SK-N-SH treated with all-trans-retinoic acid at 6 μM for 48 hours (cell line): ENCODE results near the gene CYP2S1.

Experiments used
- ATAC-seq: fragments of 200-7000 bp; cut with Tn5 transposase; 3 replicates; pipeline ENCODE4 v1.9.1; 2020; ENCODE audit warnings: mild to moderate bottlenecking, moderate library complexity
- ARNTL ChIP-seq: fragments of 450-650 bp; formaldehyde crosslinking; IDR thresholded peaks from 2 replicates; pipeline ENCODE4 v1.5.0; 2020; ENCODE audit warnings: low read depth, mild to moderate bottlenecking, moderate library complexity, borderline replicate concordance
- BACH2 ChIP-seq: fragments of 250-450 bp; sonication (Bioruptor Pico); IDR thresholded peaks from 2 replicates; pipeline ENCODE4 v1.9.0; 2021; ENCODE audit warnings: mild to moderate bottlenecking, borderline replicate concordance
- CREB5 ChIP-seq: fragments of 250-450 bp; sonication (Bioruptor Pico); IDR thresholded peaks from 2 replicates; pipeline ENCODE4 v1.5.1; 2020; ENCODE audit warnings: low read depth, mild to moderate bottlenecking, moderate library complexity
- CSDC2 ChIP-seq: fragments of 250-450 bp; sonication (Bioruptor Pico); IDR thresholded peaks from 2 replicates; pipeline ENCODE4 v1.5.0; 2020; ENCODE audit warnings: mild to moderate bottlenecking, moderate library complexity
- ESRRG ChIP-seq: fragments of 250-450 bp; sonication (Bioruptor Pico); IDR thresholded peaks from 2 replicates; pipeline ENCODE4 v1.6.1; 2021; ENCODE audit warnings: mild to moderate bottlenecking
- GLIS3 ChIP-seq: fragments of 250-450 bp; sonication (Bioruptor Pico); IDR thresholded peaks from 2 replicates; pipeline ENCODE4 v1.5.0; 2020; ENCODE audit warnings: mild to moderate bottlenecking, moderate library complexity
- ISL1 ChIP-seq: fragments of 250-450 bp; sonication (Bioruptor Pico); IDR thresholded peaks from 2 replicates; pipeline ENCODE4 v2.1.2; 2022; ENCODE audit warnings: mild to moderate bottlenecking, moderate library complexity
- OSR1 ChIP-seq: fragments of 250-450 bp; sonication (Bioruptor Pico); IDR thresholded peaks from 2 replicates; pipeline ENCODE4 v1.8.0; 2022; ENCODE audit warnings: moderate library complexity, mild to moderate bottlenecking, inconsistent platforms
- PATZ1 ChIP-seq: fragments of 250-450 bp; sonication (Bioruptor Pico); IDR thresholded peaks from 2 replicates; pipeline ENCODE4 v1.8.0; 2020; ENCODE audit warnings: mild to moderate bottlenecking, moderate library complexity, borderline replicate concordance
- PPARA ChIP-seq: fragments of 250-450 bp; sonication (Bioruptor Pico); IDR thresholded peaks from 2 replicates; pipeline ENCODE4 v1.5.0; 2020; ENCODE audit warnings: mild to moderate bottlenecking, borderline replicate concordance
- RARB ChIP-seq: fragments of 250-450 bp; sonication (Bioruptor Pico); IDR thresholded peaks from 2 replicates; pipeline ENCODE4 v1.8.0; 2021; ENCODE audit warnings: mild to moderate bottlenecking, moderate library complexity
- SNAI2 ChIP-seq: fragments of 250-450 bp; sonication (Bioruptor Pico); IDR thresholded peaks from 2 replicates; pipeline ENCODE4 v1.5.0; 2020; ENCODE audit warnings: mild to moderate bottlenecking, moderate library complexity
- TCF4 ChIP-seq: fragments of 250-450 bp; sonication (Bioruptor Pico); IDR thresholded peaks from 2 replicates; pipeline ENCODE4 v1.8.0; 2021; ENCODE audit warnings: mild to moderate bottlenecking, moderate library complexity, borderline replicate concordance
- TOX ChIP-seq: fragments of 250-450 bp; sonication (Bioruptor Pico); IDR thresholded peaks from 2 replicates; pipeline ENCODE4 v1.8.0; 2021; ENCODE audit warnings: mild to moderate bottlenecking, moderate library complexity, borderline replicate concordance
- TSHZ2 ChIP-seq: fragments of 250-450 bp; sonication (Bioruptor Pico); IDR thresholded peaks from 2 replicates; pipeline ENCODE4 v1.5.0; 2020; ENCODE audit warnings: mild to moderate bottlenecking, moderate library complexity
- ZC3H10 ChIP-seq: fragments of 250-450 bp; sonication (Bioruptor Pico); IDR thresholded peaks from 2 replicates; pipeline ENCODE4 v1.5.1; 2021; ENCODE audit warnings: mild to moderate bottlenecking, moderate library complexity
- ZFP3 ChIP-seq: fragments of 250-450 bp; sonication (Bioruptor Pico); IDR thresholded peaks from 2 replicates; pipeline ENCODE4 v1.5.0; 2020; ENCODE audit warnings: mild to moderate bottlenecking, moderate library complexity
- ZFP30 ChIP-seq: fragments of 450-650 bp; formaldehyde crosslinking; IDR thresholded peaks from 2 replicates; pipeline ENCODE4 v1.5.0; 2022; ENCODE audit warnings: mild to moderate bottlenecking, moderate library complexity
- ZNF565 ChIP-seq: fragments of 450-650 bp; formaldehyde crosslinking; conservative IDR thresholded peaks from 2 replicates; pipeline ENCODE4 v1.5.0; 2020; ENCODE audit warnings: low read depth, mild to moderate bottlenecking, moderate library complexity
- ZNF70 ChIP-seq: fragments of 450-650 bp; formaldehyde crosslinking; IDR thresholded peaks from 2 replicates; pipeline ENCODE4 v1.5.0; 2020; ENCODE audit warnings: mild to moderate bottlenecking, moderate library complexity
- ZNF8 ChIP-seq: fragments of 450-650 bp; formaldehyde crosslinking; IDR thresholded peaks from 2 replicates; pipeline ENCODE4 v1.5.0; 2020; ENCODE audit warnings: mild to moderate bottlenecking, moderate library complexity
- TF ChIP-seq, protein P1 (sequence below): fragments of 250-450 bp; sonication (Bioruptor Pico); IDR thresholded peaks from 2 replicates; pipeline ENCODE4 v1.5.1; 2021; ENCODE audit warnings: mild to moderate bottlenecking, moderate library complexity
- TF ChIP-seq, protein P2 (sequence below): fragments of 250-450 bp; sonication (Bioruptor Pico); IDR thresholded peaks from 2 replicates; pipeline ENCODE4 v1.8.0; 2021; ENCODE audit warnings: low read depth, mild to moderate bottlenecking, moderate library complexity, borderline replicate concordance

The CYP2S1 gene

GRCh38 chr19:41205995-41206394 lies 13.0 kb downstream of the CYP2S1 start:
- peak; percentile 30 for ATAC-seq
- no peak for TF ChIP-seq ZNF8
- no peak for TF ChIP-seq TSHZ2 (CRISPR knock-in tag)
- no peak for TF ChIP-seq BACH2 (CRISPR knock-in tag)
- TF ChIP-seq ESRRG (CRISPR knock-in tag), result no peak
- TF ChIP-seq ZFP30 (CRISPR knock-in tag), result no peak
- no peak for TF ChIP-seq CREB5 (CRISPR knock-in tag)
- no peak for TF ChIP-seq PPARA (CRISPR knock-in tag)
- TF ChIP-seq, protein P1, sequence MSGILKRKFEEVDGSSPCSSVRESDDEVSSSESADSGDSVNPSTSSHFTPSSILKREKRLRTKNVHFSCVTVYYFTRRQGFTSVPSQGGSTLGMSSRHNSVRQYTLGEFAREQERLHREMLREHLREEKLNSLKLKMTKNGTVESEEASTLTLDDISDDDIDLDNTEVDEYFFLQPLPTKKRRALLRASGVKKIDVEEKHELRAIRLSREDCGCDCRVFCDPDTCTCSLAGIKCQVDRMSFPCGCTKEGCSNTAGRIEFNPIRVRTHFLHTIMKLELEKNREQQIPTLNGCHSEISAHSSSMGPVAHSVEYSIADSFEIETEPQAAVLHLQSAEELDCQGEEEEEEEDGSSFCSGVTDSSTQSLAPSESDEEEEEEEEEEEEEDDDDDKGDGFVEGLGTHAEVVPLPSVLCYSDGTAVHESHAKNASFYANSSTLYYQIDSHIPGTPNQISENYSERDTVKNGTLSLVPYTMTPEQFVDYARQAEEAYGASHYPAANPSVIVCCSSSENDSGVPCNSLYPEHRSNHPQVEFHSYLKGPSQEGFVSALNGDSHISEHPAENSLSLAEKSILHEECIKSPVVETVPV (CRISPR knock-in tag), result no peak
- TF ChIP-seq ARNTL (CRISPR knock-in tag), result no peak
- TF ChIP-seq TCF4 (CRISPR knock-in tag), result no peak
- no peak for TF ChIP-seq SNAI2 (CRISPR knock-in tag)
- no peak for TF ChIP-seq ZFP3 (CRISPR knock-in tag)
- no peak for TF ChIP-seq ISL1 (CRISPR knock-in tag)
- no peak for TF ChIP-seq RARB (CRISPR knock-in tag)
- TF ChIP-seq PATZ1 (CRISPR knock-in tag), result no peak
- no peak for TF ChIP-seq GLIS3 (CRISPR knock-in tag)
- TF ChIP-seq OSR1, result no peak
- TF ChIP-seq CSDC2 (CRISPR knock-in tag), result no peak
- TF ChIP-seq ZNF70 (CRISPR knock-in tag), result no peak
- no peak for TF ChIP-seq ZC3H10 (CRISPR knock-in tag)

GRCh38 chr19:41206456-41206855 lies 13.4 kb downstream of the CYP2S1 start:
- no peak for ATAC-seq
- TF ChIP-seq, protein P2, sequence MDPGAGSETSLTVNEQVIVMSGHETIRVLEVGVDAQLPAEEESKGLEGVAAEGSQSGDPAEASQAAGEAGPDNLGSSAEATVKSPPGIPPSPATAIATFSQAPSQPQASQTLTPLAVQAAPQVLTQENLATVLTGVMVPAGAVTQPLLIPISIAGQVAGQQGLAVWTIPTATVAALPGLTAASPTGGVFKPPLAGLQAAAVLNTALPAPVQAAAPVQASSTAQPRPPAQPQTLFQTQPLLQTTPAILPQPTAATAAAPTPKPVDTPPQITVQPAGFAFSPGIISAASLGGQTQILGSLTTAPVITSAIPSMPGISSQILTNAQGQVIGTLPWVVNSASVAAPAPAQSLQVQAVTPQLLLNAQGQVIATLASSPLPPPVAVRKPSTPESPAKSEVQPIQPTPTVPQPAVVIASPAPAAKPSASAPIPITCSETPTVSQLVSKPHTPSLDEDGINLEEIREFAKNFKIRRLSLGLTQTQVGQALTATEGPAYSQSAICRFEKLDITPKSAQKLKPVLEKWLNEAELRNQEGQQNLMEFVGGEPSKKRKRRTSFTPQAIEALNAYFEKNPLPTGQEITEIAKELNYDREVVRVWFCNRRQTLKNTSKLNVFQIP (CRISPR knock-in tag), result no peak
- TF ChIP-seq ZFP3 (CRISPR knock-in tag), result no peak
- TF ChIP-seq BACH2 (CRISPR knock-in tag), result no peak
- TF ChIP-seq ZC3H10 (CRISPR knock-in tag), result no peak
- no peak for TF ChIP-seq PATZ1 (CRISPR knock-in tag)
- TF ChIP-seq TOX (CRISPR knock-in tag), result no peak
- no peak for TF ChIP-seq SNAI2 (CRISPR knock-in tag)
- no peak for TF ChIP-seq CREB5 (CRISPR knock-in tag)
- TF ChIP-seq ISL1 (CRISPR knock-in tag), result no peak
- no peak for TF ChIP-seq TCF4 (CRISPR knock-in tag)
- TF ChIP-seq ZNF8, result no peak
- TF ChIP-seq ESRRG (CRISPR knock-in tag), result no peak
- no peak for TF ChIP-seq TSHZ2 (CRISPR knock-in tag)
- no peak for TF ChIP-seq OSR1
- TF ChIP-seq ZNF565 (CRISPR knock-in tag), result no peak
- TF ChIP-seq ZFP30 (CRISPR knock-in tag), result no peak
